Fibroblast of lung (primary cell): Measurements from ENCODE around the gene ACSM2B. TPM values are rescaled to one million over a fixed set of nuclear protein-coding genes. Genes with fewer than 3 reads are reported as not detected.
"Not testable (repeated sequence)": the region's sequence is repeated elsewhere in the genome, so short reads cannot be mapped to it uniquely, and the experiment has no call there.

Experiments used
- DNase-seq, 2 donors: peaks; one replicate each; pipeline versions ENCODE4 v3.0.0 to v3.0.0-alpha.2; 2010; ENCODE audit warnings: low read depth in 2 of 2
- H2AFZ ChIP-seq: 2 replicates; pipeline ENCODE4 v1.5.1; 2012; ENCODE audit warnings: low read length, control low read depth, inconsistent platforms
- H3K27ac ChIP-seq: 2 replicates; pipeline ENCODE4 v1.5.1; 2011; ENCODE audit warnings: low read length, control low read depth; ENCODE audit not compliant: insufficient read depth
- H3K27me3 ChIP-seq: 2 replicates; pipeline ENCODE4 v1.5.1; 2011; ENCODE audit warnings: mild to moderate bottlenecking, low read length; ENCODE audit not compliant: control insufficient read depth, insufficient read depth
- H3K36me3 ChIP-seq: 2 replicates; pipeline ENCODE4 v1.5.1; 2011; ENCODE audit warnings: low read length; ENCODE audit not compliant: control insufficient read depth, insufficient read depth
- H3K4me1 ChIP-seq: 2 replicates; pipeline ENCODE4 v1.5.1; 2011; ENCODE audit warnings: low read length; ENCODE audit not compliant: control insufficient read depth, insufficient read depth; ENCODE audit errors: extremely low read depth
- H3K4me2 ChIP-seq: 2 replicates; pipeline ENCODE4 v1.5.1; 2011; ENCODE audit warnings: low read length, control low read depth; ENCODE audit not compliant: insufficient read depth; ENCODE audit errors: extremely low read depth
- H3K4me3 ChIP-seq, 4 experiments: fragments of 200-600 bp in 1 of 4; sonication (generic) in 1 of 4; replicated peaks in 1 of 4; 2 replicates each; pipeline ENCODE4 v1.5.1; 2011 to 2016; ENCODE audit warnings: low read length in 4 of 4, low read depth in 3 of 4, mild to moderate bottlenecking in 3 of 4, control low read depth in 2 of 4, inconsistent platforms in 1 of 4, mixed read lengths in 1 of 4; ENCODE audit not compliant: insufficient read depth in 1 of 4; ENCODE audit errors: control extremely low read depth in 1 of 4
- H3K79me2 ChIP-seq: 2 replicates; pipeline ENCODE4 v1.5.1; 2012; ENCODE audit warnings: mild to moderate bottlenecking, low read length, inconsistent platforms; ENCODE audit not compliant: control insufficient read depth, insufficient read depth
- H3K9ac ChIP-seq: 2 replicates; pipeline ENCODE4 v1.5.1; 2011; ENCODE audit warnings: mild to moderate bottlenecking, low read length, control low read depth; ENCODE audit not compliant: insufficient read depth
- H3K9me3 ChIP-seq: 2 replicates; pipeline ENCODE4 v1.5.1; 2012; ENCODE audit warnings: low read depth, low read length; ENCODE audit not compliant: control insufficient read depth, insufficient read depth
- H4K20me1 ChIP-seq: 2 replicates; pipeline ENCODE4 v1.5.1; 2011; ENCODE audit warnings: low read length; ENCODE audit not compliant: control insufficient read depth, insufficient read depth; ENCODE audit errors: extremely low read depth
- polyA plus RNA-seq, 2 donors: library from polyadenylated mRNA; depleted of rRNA in 1 of 2; stranded (reverse) in 1 of 2; unstranded in 1 of 2; fragments of >200 nt; gene quantifications; 2 replicates each; pipeline ENCODE4 v1.2.1, GENCODE V29; 2011 to 2012; ENCODE audit warnings: missing spikeins in 1 of 2
- total RNA-seq: library from RNA; depleted of rRNA; stranded (reverse); fragments of >200 nt; gene quantifications from 2 replicates; pipeline ENCODE4 v1.2.1, GENCODE V29; 2014

ACSM2B gene
- total and polyA plus RNA-seq, 2 donors (not counting 1 experiment from before 2014, with no cell fraction given): not detected

- not testable (repeated sequence) for DNase-seq
Measured at GRCh38 chr16:20554689-20555088, 21.5 kb downstream of the ACSM2B start.

GRCh38 chr16:20553493-20553892 lies 22.7 kb downstream of the ACSM2B start:
- not testable (repeated sequence) for H3K9me3 ChIP-seq, H2AFZ ChIP-seq, H4K20me1 ChIP-seq, H3K4me3 ChIP-seq, H3K4me2 ChIP-seq, H3K4me1 ChIP-seq, H3K27ac ChIP-seq, H3K9ac ChIP-seq, DNase-seq, H3K27me3 ChIP-seq, H3K79me2 ChIP-seq, H3K36me3 ChIP-seq

More at GRCh38 chr16:20554689-20555088, 21.5 kb downstream of the ACSM2B start:
- not testable (repeated sequence) for H3K4me2 ChIP-seq, H3K4me3 ChIP-seq, H2AFZ ChIP-seq, H3K27ac ChIP-seq, H3K27me3 ChIP-seq, H3K4me1 ChIP-seq, H4K20me1 ChIP-seq, H3K9me3 ChIP-seq, H3K9ac ChIP-seq, H3K36me3 ChIP-seq, H3K79me2 ChIP-seq

- DNase-seq, H3K9me3 ChIP-seq, H3K27me3 ChIP-seq, H4K20me1 ChIP-seq, H3K4me2 ChIP-seq, H3K9ac ChIP-seq, H3K4me3 ChIP-seq, H3K79me2 ChIP-seq, H2AFZ ChIP-seq, H3K4me1 ChIP-seq, H3K27ac ChIP-seq, H3K36me3 ChIP-seq: not testable (repeated sequence)
Measured at GRCh38 chr16:20546951-20547350, 29.2 kb downstream of the ACSM2B start.

DNA sequence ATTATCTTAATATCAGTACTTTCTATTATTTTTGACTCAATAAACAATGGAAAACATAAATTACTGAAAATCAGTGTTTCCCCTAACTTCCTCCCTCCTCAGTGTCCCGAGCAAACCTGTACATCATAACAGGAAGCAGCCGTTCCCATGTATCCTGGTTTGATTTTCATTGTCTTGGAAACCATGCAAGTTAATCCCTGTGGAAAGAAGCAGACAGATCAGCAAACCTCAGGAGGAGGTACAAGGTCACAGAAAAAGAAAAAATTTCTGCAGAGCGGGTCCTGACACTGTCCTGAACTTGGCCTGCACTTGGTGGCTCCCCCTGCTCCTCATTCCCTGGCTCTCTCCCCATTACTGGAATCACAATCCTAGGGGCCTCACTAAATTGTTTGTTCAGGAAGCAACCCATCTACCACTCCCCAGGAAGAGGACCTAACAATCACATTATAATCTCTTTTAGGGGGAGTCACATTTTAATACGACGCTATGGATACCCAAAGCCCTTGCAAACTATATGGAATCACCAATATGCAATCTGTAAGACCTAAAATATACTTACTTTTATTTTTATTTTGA lies 29.8 kb downstream of the ACSM2B start:
- not testable (repeated sequence) for H2AFZ ChIP-seq, H3K27me3 ChIP-seq, H3K9me3 ChIP-seq, H3K9ac ChIP-seq, DNase-seq, H3K4me2 ChIP-seq, H3K4me3 ChIP-seq, H3K79me2 ChIP-seq, H4K20me1 ChIP-seq, H3K36me3 ChIP-seq, H3K4me1 ChIP-seq, H3K27ac ChIP-seq

DNA sequence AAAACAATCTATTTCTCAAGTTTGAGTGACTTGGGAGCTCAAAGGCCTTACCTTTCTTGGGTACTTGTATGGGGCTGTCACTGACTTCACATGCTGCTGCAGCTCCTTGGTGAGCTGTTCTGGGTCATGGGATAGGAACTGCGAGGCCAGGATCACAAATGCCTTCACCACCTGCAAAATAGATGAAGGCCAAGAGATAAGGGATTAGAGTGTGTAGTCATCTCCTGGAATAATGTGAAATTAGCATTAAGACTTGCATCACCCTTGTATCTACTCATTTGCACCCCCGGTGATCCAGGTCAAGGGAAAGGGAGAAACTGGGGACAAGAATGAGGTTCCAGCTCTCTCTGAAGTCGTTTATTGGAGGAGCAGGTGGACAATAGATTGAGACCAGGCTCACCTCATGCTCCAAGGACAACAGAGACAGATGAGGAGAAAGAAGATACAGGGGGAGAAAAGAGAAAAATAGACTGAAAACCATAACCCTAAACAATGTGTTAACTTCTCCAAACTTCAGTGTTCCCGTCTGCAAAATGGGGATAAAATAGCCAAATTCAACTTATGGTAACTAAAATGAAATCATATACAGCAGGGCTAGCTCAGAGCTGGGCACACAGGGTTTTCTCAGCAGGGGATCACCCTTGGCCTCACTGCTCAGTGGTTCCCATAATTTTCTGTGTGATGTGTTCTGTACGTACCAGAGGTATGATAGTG lies 35.4 kb downstream of the ACSM2B start:
- H3K9ac ChIP-seq, H3K4me1 ChIP-seq, H3K9me3 ChIP-seq: not testable (repeated sequence)

More for the DNA sequence above, 35.4 kb downstream of the ACSM2B start:
- H3K27me3 ChIP-seq, H3K4me3 ChIP-seq, H3K4me2 ChIP-seq, DNase-seq, H3K36me3 ChIP-seq, H3K27ac ChIP-seq, H4K20me1 ChIP-seq, H2AFZ ChIP-seq, H3K79me2 ChIP-seq: not testable (repeated sequence)
